Stimulated activated CD4-positive, alpha-beta T cell treated with anti-CD3 and anti-CD28 coated beads, Interleukin-1b, Interleukin-23, amount 100 ng/mL, for 48 hours (primary cell): Measurements from ENCODE around the gene KCNH3.

Experiments
- DNase-seq: peaks from one replicate; pipeline ENCODE4 v3.0.0-alpha.2; 2020

Gene KCNH3

DNA sequence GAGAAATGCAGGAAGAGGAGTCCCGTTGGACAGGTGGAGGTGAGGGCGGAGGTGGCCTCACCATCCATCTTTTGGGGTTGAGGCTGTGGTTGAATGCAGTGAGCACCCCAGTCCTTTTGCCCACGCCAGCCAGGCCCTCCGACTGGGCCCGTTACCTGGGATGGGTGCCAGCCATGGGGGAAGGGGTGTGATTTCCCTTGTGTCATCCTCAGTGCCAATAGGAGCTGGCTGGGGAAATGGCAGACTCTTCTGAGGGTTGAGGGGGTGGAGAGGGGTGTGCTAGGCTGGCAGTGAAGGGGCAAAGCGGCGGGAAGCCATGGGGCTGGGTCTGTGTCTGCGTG, 9.6 kb downstream of the KCNH3 start:
- DNase-seq = no peak

DNA sequence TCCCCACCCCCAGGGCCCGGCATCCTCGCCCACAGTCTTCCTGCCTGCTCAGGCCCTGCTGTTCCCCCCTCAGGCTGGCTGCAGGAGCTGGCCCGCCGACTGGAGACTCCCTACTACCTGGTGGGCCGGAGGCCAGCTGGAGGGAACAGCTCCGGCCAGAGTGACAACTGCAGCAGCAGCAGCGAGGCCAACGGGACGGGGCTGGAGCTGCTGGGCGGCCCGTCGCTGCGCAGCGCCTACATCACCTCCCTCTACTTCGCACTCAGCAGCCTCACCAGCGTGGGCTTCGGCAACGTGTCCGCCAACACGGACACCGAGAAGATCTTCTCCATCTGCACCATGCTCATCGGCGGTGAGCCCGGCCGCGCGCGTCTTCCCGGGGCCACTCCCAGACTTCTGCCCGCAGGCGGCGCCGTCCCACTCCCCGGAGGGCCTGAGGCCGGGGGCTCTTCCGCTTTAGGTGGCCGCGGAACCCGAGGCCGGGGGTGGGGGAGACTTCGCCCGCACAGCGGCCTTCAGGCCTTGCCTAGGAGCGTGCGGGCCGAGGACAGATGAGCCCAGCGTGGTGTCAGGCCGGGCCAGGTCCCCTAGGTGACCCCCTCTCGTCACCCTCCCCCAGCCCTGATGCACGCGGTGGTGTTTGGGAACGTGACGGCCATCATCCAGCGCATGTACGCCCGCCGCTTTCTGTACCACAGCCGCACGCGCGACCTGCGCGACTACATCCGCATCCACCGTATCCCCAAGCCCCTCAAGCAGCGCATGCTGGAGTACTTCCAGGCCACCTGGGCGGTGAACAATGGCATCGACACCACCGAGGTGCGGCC, 10.2 kb downstream of the KCNH3 start:
- DNase-seq = no peak

DNA sequence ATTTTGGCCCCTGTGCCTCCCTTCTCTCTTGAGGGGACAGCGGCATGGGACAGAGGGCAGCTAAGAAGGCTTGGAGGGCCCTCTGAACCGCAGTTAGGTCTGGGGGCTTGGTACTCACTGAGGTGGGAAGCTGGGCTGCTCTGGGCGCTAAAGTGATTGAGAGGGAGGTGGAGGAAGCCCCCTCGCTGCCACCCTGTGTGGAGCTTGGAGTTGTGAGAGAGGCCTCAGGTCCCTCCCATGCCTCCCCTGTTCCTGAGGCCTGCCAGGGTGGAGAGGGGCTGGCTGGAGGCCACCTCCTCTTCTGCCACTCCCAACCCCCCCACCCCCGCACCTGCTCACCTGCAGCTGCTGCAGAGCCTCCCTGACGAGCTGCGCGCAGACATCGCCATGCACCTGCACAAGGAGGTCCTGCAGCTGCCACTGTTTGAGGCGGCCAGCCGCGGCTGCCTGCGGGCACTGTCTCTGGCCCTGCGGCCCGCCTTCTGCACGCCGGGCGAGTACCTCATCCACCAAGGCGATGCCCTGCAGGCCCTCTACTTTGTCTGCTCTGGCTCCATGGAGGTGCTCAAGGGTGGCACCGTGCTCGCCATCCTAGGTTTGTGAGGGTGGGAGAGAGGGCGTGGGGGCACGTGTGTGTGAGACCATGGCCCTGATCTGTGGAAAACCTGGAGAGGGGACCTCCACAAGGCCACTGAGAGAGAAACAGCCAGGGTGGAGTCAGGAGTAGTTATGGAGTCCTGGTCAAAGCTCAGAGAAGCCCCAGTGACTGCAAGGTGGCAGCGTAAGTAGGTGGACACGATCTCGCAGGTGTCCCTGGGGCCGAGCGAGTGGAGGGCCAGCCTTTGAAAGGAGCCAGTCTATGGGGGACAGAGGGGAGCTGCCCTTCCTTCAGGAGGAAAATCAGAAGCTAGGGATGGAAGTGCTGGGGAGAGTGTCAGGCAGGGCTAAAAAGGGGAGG, 11.2 kb downstream of the KCNH3 start:
- DNase-seq = no peak

DNA sequence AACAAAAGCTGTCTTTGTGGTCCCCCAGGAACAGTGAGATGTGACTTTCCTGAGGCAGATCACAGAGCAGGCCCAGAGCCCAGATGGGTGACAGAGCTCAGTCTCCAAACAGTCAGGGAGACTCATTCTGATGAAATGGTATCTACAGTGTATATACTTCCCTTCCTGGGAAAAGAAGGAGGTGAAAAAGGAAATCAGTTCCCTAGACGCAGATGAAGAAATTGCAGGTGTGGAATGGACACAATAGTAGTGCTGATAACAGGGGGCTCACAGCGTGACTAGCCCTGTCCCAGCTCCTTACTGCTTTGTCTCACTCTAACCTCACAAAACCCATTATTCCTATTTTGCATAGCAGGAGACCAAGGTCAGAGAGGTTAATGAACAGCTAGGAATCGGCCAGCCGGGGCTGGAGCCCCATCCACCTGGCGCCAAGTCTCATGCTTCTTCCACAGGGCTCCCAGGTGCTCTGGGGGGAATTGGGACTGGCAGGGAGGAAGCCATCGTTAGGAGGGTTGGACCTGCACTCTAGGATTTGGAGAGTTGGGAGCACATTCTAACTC, 11.9 kb downstream of the KCNH3 start:
- no peak for DNase-seq

- DNase-seq = no peak
Observed at GRCh38 chr12:49552014-49552413, 13.2 kb downstream of the KCNH3 start.

DNA sequence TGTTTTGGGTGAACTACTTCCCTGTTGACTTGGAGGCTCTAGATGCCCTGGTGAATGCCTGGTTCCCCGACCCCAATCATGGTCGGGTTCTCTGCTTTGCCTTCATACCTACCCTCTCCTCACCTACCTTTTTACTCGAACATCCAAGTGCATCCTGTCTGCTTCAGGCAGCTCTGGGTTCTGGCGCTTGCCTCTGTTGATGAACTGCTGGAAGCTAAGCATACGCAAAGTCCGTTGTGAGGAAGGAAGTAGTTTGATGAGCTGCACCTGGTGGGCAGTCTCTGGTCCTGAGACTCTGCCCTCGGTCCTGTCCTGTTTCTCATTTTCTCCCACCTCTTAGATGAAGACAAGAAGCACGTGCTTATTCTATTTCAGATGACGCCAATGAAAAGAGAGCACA, 13.6 kb downstream of the KCNH3 start:
- no peak for DNase-seq

GRCh38 chr12:49552899-49553298, 14.1 kb downstream of the KCNH3 start:
- DNase-seq = no peak

- no peak for DNase-seq
Observed at GRCh38 chr12:49553512-49554088, 14.8 kb downstream of the KCNH3 start.

DNA sequence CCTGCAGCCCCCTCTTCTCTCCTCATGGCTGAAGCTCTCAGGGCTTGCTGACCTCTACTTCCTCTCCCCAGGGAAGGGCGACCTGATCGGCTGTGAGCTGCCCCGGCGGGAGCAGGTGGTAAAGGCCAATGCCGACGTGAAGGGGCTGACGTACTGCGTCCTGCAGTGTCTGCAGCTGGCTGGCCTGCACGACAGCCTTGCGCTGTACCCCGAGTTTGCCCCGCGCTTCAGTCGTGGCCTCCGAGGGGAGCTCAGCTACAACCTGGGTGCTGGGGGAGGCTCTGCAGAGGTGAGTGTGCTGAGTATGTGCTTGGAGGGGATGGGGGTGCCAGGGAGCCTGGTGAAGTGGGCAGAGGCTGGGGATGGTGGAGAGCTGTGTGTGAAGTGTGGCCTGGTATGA, 15.4 kb downstream of the KCNH3 start:
- no peak for DNase-seq

DNA sequence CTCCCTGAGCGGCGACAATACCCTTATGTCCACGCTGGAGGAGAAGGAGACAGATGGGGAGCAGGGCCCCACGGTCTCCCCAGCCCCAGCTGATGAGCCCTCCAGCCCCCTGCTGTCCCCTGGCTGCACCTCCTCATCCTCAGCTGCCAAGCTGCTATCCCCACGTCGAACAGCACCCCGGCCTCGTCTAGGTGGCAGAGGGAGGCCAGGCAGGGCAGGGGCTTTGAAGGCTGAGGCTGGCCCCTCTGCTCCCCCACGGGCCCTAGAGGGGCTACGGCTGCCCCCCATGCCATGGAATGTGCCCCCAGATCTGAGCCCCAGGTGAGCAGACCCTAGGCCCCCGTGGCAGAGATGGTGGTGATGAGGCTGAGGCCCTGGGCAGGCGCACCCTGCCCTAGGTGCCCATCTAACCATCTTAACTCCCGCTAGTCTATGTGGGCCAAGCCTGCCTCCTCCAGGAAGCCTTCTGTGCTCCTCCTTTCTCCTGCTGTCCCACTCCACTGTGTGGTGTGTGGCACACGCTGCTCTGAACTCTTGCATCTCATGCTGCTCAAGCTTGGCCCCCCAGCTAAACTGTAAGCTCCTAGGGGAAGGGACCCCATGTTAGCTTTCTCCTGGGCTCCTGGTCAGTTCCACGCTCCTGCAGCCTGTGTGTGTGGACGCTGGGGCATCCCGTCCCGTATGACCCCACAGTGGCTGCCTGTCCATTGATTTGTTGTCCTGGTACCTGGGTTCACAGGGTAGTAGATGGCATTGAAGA, 17.0 kb downstream of the KCNH3 start:
- no peak for DNase-seq

DNA sequence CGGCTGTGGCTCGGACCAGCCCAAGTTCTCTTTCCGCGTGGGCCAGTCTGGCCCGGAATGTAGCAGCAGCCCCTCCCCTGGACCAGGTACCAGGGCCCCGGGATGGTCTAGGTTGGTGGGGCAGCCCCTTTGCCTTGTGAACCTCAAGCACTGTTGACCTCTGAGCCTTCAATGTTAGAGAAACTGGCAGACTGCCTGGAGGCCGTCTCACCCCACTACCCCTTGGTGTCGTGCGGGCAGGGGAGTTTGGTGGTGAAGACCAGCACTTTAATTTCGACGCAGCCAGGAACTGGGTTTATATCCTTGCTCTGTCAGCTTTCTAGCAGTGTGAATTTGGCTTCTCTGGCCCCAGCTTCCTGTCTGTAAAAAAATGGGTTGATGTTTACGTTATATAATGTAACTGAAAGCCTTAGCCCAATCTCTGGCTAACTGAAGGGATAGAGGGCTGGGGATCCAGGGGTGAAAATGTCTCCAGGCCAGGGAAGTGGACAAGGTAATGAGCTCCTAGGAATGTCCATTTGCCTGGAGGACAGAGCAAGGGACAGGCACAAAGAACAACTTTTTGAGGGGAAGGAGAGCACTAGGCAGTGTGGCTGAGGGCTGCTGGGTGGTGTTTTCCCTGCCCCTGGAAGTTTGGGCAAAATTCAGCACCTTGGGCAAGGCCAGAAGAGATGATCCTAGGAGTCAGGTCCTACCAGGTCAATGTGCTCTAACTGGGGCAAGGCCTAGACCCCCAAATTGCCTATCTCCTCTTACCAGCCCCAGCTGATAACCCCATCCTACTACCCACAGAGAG, 17.8 kb downstream of the KCNH3 start:
- no peak for DNase-seq

- DNase-seq = no peak
Observed at GRCh38 chr12:49557187-49557916, 18.5 kb downstream of the KCNH3 start.

GRCh38 chr12:49557917-49558215, 19.0 kb downstream of the KCNH3 start:
- DNase-seq = no peak

DNA sequence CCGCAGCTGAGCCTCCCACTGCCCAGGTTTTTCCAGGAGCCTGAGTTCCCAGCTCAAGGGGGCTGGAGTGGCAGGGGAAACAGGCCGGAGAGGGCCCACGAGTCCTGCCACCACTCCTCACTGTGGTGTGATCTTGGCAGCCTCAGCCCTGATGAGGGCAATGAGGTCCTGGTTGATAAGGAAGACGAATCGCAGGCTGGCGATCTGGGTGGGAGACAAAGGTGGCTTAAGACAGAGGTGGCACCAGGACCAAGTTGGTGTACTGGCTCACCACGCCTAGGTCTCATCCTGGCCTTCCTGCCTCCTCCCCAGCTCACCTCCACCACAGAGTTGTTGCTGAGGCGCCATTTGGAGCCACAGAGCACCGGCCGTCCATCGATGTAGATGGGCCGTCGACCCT, 19.7 kb downstream of the KCNH3 start:
- DNase-seq = no peak

- DNase-seq = no peak
Observed at GRCh38 chr12:49559011-49559675, 20.3 kb downstream of the KCNH3 start.

- no peak for DNase-seq
Observed at GRCh38 chr12:49560695-49561094, 21.9 kb downstream of the KCNH3 start.

DNA sequence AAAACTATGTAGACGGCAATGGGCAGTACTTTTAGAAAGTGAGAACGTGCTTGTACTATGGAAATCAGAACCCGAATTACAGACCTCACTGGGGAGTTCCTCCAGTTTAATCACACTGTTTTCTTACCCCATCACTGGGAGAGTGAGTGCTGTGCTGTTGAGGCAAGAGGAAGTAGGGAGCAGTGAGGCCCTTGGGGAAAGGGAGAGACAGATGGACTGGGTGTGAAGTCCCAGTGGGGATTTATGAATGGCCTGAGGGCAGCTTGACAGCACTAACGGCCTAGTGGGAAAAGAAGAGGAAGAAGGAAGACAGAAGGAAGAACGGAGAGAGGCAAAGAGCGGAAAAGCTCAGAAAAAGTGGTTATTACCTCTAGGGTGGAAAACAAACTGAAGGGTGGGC, 23.4 kb downstream of the KCNH3 start:
- no peak for DNase-seq

GRCh38 chr12:49562831-49563230, 24.0 kb downstream of the KCNH3 start:
- no peak for DNase-seq

- DNase-seq = no peak
Observed at GRCh38 chr12:49563951-49564685, 25.3 kb downstream of the KCNH3 start.
